Hepatocyte (in vitro differentiated cells): ENCODE results near the gene C2CD3. TPM values are rescaled to one million over a fixed set of nuclear protein-coding genes. Genes with fewer than 3 reads are reported as not detected.

Source experiments
- DNase-seq: peaks from one replicate; pipeline ENCODE4 v3.0.0-alpha.2; 2016; ENCODE audit warnings: low spot score
- H2AFZ ChIP-seq: fragments of 200-600 bp; sonication (generic); 2 replicates; pipeline ENCODE4 v1.6.0; 2016; ENCODE audit warnings: antibody characterized with exemption, mild to moderate bottlenecking
- H3K27ac ChIP-seq: fragments of 200-600 bp; sonication (generic); 2 replicates; pipeline ENCODE4 v1.5.1; 2016; ENCODE audit warnings: mild to moderate bottlenecking
- H3K27me3 ChIP-seq: fragments of 200-600 bp; sonication (generic); 2 replicates; pipeline ENCODE4 v1.6.1; 2016
- H3K36me3 ChIP-seq: fragments of 200-600 bp; sonication (generic); replicated peaks from 2 replicates; pipeline ENCODE4 v1.5.1; 2016; ENCODE audit warnings: low read depth; ENCODE audit not compliant: insufficient read depth
- H3K4me1 ChIP-seq: fragments of 200-600 bp; sonication (generic); 2 replicates; pipeline ENCODE4 v1.5.1; 2016; ENCODE audit warnings: mild to moderate bottlenecking, moderate library complexity; ENCODE audit not compliant: insufficient read depth
- H3K4me2 ChIP-seq: fragments of 200-600 bp; sonication (generic); 2 replicates; pipeline ENCODE4 v1.6.0; 2016
- H3K4me3 ChIP-seq: fragments of 200-600 bp; sonication (generic); 2 replicates; pipeline ENCODE4 v1.5.1; 2016; ENCODE audit warnings: mild to moderate bottlenecking
- H3K79me2 ChIP-seq: fragments of 200-600 bp; sonication (generic); 2 replicates; pipeline ENCODE4 v1.6.0; 2017; ENCODE audit warnings: mild to moderate bottlenecking
- H3K9me2 ChIP-seq: fragments of 200-600 bp; sonication (generic); replicated peaks from 2 replicates; pipeline ENCODE4 v1.6.0; 2017; ENCODE audit warnings: mild to moderate bottlenecking; ENCODE audit not compliant: insufficient read depth
- H3K9me3 ChIP-seq: fragments of 200-600 bp; sonication (generic); 2 replicates; pipeline ENCODE4 v1.5.1; 2016; ENCODE audit warnings: low read depth, mild to moderate bottlenecking
- H4K20me1 ChIP-seq: fragments of 200-600 bp; sonication (generic); 2 replicates; pipeline ENCODE4 v1.6.0; 2016; ENCODE audit warnings: mild to moderate bottlenecking; ENCODE audit not compliant: insufficient read depth, poor library complexity, severe bottlenecking
- CTCF ChIP-seq: fragments of 200-600 bp; sonication (generic); IDR thresholded peaks from 2 replicates; pipeline ENCODE4 v1.5.1; 2016; ENCODE audit warnings: antibody characterized with exemption, mild to moderate bottlenecking; ENCODE audit not compliant: poor library complexity
- EZH2 ChIP-seq: fragments of 200-600 bp; sonication (generic); IDR thresholded peaks from 2 replicates; pipeline ENCODE4 v1.6.1; 2016; ENCODE audit warnings: antibody characterized with exemption, mild to moderate bottlenecking, borderline replicate concordance
- EZH2phosphoT487 ChIP-seq: fragments of 200-600 bp; sonication (generic); IDR thresholded peaks from one replicate; pipeline ENCODE4 v1.6.1; 2018; ENCODE audit warnings: antibody characterized with exemption, mild to moderate bottlenecking, low read depth, moderate library complexity; ENCODE audit not compliant: unreplicated experiment, severe bottlenecking
- WGBS: methylation state at CpG from one replicate; pipeline ENCODE4 v1.1.6; 2016; ENCODE audit warnings: low lambda C conversion rate; ENCODE audit errors: missing lambda C conversion rate; 5-methylcytosine and 5-hydroxymethylcytosine counted together
- polyA plus RNA-seq: library from polyadenylated mRNA; unstranded; fragments of >200 nt; fragmentation: Nextera tagmentation; extraction: Ambion mirVana; gene quantifications from 2 replicates; pipeline ENCODE4 v1.2.1, GENCODE V29; 2016
- total RNA-seq: library from RNA; depleted of rRNA; stranded (reverse); fragments of >200 nt; gene quantifications from 2 replicates; pipeline ENCODE4 v1.2.3, GENCODE V29; 2014

C2CD3 gene
- total and polyA plus RNA-seq, 2 experiments from 2014 or later, result 9.8 to 16.3 TPM

GRCh38 chr11:74185285-74185684 lies 14.5 kb upstream of the C2CD3 start:
- H3K36me3 ChIP-seq, result no peaks in the 10 kb centered on the region

GRCh38 chr11:74182635-74183034 lies 11.8 kb upstream of the C2CD3 start:
- Histone ChIP-seq H3K27ac (no peak overlapping the region), H3K9me2 (no peaks in the 10 kb centered on the region), H3K27me3 (no peaks in the 10 kb centered on the region), H2AFZ (no peak overlapping the region), H3K4me2 (no peak overlapping the region), H3K4me1 (no peaks in the 10 kb centered on the region), H3K36me3 (no peaks in the 10 kb centered on the region), H3K79me2 (peaks cover 65% of the 10 kb centered on the region), H4K20me1 (no peaks in the 10 kb centered on the region), H3K4me3 (no peak overlapping the region), H3K9me3 (no peaks in the 10 kb centered on the region)
- TF ChIP-seq EZH2 (no peak), CTCF (no peak), EZH2phosphoT487 (no peak)
- WGBS, result 98% methylated on average over 4 of the region's 4 CpGs
- no peak for DNase-seq

More at GRCh38 chr11:74185285-74185684, 14.5 kb upstream of the C2CD3 start:
- 92% methylated on average over 5 of the region's 5 CpGs for WGBS
- H3K9me2 ChIP-seq, result no peaks in the 10 kb centered on the region
- peaks cover 66% of the 10 kb centered on the region for H3K79me2 ChIP-seq
- no peak overlapping the region for H3K4me3 ChIP-seq
- H3K27ac ChIP-seq, result peak overlapping the region; percentile 2
- no peaks in the 10 kb centered on the region for H3K9me3 ChIP-seq
- H4K20me1 ChIP-seq, result no peaks in the 10 kb centered on the region
- no peak for TF ChIP-seq EZH2
- no peak for TF ChIP-seq EZH2phosphoT487
- no peak for TF ChIP-seq CTCF
- H3K4me1 ChIP-seq, result no peaks in the 10 kb centered on the region
- H3K27me3 ChIP-seq, result no peaks in the 10 kb centered on the region
- no peak overlapping the region for H3K4me2 ChIP-seq
- no peak for DNase-seq
- H2AFZ ChIP-seq, result no peak overlapping the region

- no peaks in the 10 kb centered on the region for H3K36me3 ChIP-seq
- H3K27me3 ChIP-seq, result no peaks in the 10 kb centered on the region
- H3K4me1 ChIP-seq, result peaks cover 3% of the 10 kb centered on the region
- H3K9me3 ChIP-seq, result no peaks in the 10 kb centered on the region
- TF ChIP-seq EZH2phosphoT487 (no peak), EZH2 (no peak), CTCF (no peak)
- no peak overlapping the region for H2AFZ ChIP-seq
- no peak overlapping the region for H3K27ac ChIP-seq
- peaks cover 70% of the 10 kb centered on the region for H3K79me2 ChIP-seq
- no peak overlapping the region for H3K4me2 ChIP-seq
- H3K9me2 ChIP-seq, result no peaks in the 10 kb centered on the region
- DNase-seq, result no peak
- no peaks in the 10 kb centered on the region for H4K20me1 ChIP-seq
- H3K4me3 ChIP-seq, result no peak overlapping the region
- WGBS, result 94% methylated on average over 7 of the region's 7 CpGs
Observed at GRCh38 chr11:74179234-74180052, 8.6 kb upstream of the C2CD3 start.
